H1 (cell line): Measurements from ENCODE around the gene APOM. TPM values are rescaled to one million over a fixed set of nuclear protein-coding genes. Genes with fewer than 3 reads are reported as not detected.

Source experiments
- CTBP2 ChIP-seq: IDR thresholded peaks from 2 replicates; pipeline ENCODE4 v1.7.0; 2011; ENCODE audit warnings: borderline replicate concordance, mild to moderate bottlenecking, moderate library complexity, mixed read lengths, low read length; ENCODE audit not compliant: insufficient read depth, insufficient read length
- CTCF ChIP-seq, 3 experiments: IDR thresholded peaks; 1 replicate in 2 of 3; 2 replicates in 1 of 3; pipeline versions ENCODE4 v1.5.1 to v1.6.1; 2011; ENCODE audit warnings: low read length in 3 of 3, mild to moderate bottlenecking in 3 of 3, inconsistent platforms in 2 of 3, low read depth in 1 of 3, moderate library complexity in 1 of 3; ENCODE audit not compliant: insufficient read depth in 1 of 3; ENCODE audit errors: control extremely low read depth in 1 of 3
- E2F6 ChIP-seq: IDR thresholded peaks from 2 replicates; pipeline ENCODE4 v1.6.1; 2012; ENCODE audit warnings: inconsistent platforms
- EGR1 ChIP-seq: IDR thresholded peaks from 2 replicates; pipeline ENCODE4 v1.6.1; 2011; ENCODE audit warnings: low read depth, low read length, borderline replicate concordance
- FOSL1 ChIP-seq: IDR thresholded peaks from 2 replicates; pipeline ENCODE4 v1.6.1; 2011; ENCODE audit warnings: mild to moderate bottlenecking, low read depth, low read length, moderate library complexity; ENCODE audit not compliant: insufficient read depth
- HDAC2 ChIP-seq, 2 experiments: fragments of 300-600 bp in 1 of 2; sonication (generic) in 1 of 2; IDR thresholded peaks; 2 replicates each; pipeline ENCODE4 v1.6.1; 2011 to 2012; ENCODE audit warnings: low read depth in 2 of 2, low read length in 2 of 2, mild to moderate bottlenecking in 2 of 2, moderate library complexity in 2 of 2, borderline replicate concordance in 1 of 2, inconsistent platforms in 1 of 2
- HDAC6 ChIP-seq: IDR thresholded peaks from one replicate; pipeline ENCODE4 v1.7.1; 2012; ENCODE audit warnings: low read depth, mild to moderate bottlenecking, inconsistent platforms, low read length, moderate library complexity
- KDM1A ChIP-seq: fragments of 200-600, 300-600 bp; sonication (generic); IDR thresholded peaks from 2 replicates; pipeline ENCODE4 v1.7.1; 2016; ENCODE audit warnings: mild to moderate bottlenecking, low read length, borderline replicate concordance
- KDM4A ChIP-seq: IDR thresholded peaks from one replicate; pipeline ENCODE4 v1.7.1; 2012; ENCODE audit warnings: low read depth, mild to moderate bottlenecking, moderate library complexity, low read length, inconsistent platforms; ENCODE audit not compliant: severe bottlenecking
- MAFK ChIP-seq: IDR thresholded peaks from 2 replicates; pipeline ENCODE4 v1.6.1; 2012; ENCODE audit warnings: low read depth, mild to moderate bottlenecking, improper control_type of control experiment, low read length
- SIX5 ChIP-seq: IDR thresholded peaks from 2 replicates; pipeline ENCODE4 v1.6.1; 2011; ENCODE audit warnings: mild to moderate bottlenecking, low read depth, low read length
- TBP ChIP-seq: IDR thresholded peaks from 2 replicates; pipeline ENCODE4 v1.6.1; 2011; ENCODE audit warnings: low read depth, low read length, improper control_type of control experiment
- TEAD4 ChIP-seq: IDR thresholded peaks from 2 replicates; pipeline ENCODE4 v1.6.1; 2012; ENCODE audit warnings: low read depth, low read length, inconsistent platforms, mixed read lengths
- polyA plus RNA-seq, 7 experiments: library from polyadenylated mRNA; depleted of rRNA in 3 of 7; stranded (reverse) in 5 of 7; unstranded in 2 of 7; fragments of >200 nt in 5 of 7; fragments of 200-250 nt in 2 of 7; gene quantifications; 1 replicate in 5 of 7; 2 replicates in 1 of 7; 4 replicates in 1 of 7; pipeline versions ENCODE4 v1.2.1 to v1.2.3, GENCODE V29; 2011 to 2013; ENCODE audit warnings: missing spikeins in 2 of 7, mixed read lengths in 2 of 7
- total RNA-seq: library from RNA; stranded (reverse); fragmentation: NEBNext Ultra II Directional; extraction: Animal tissue kit (Norgen Biotek cat#: 25700); gene quantifications from 2 replicates; pipeline ENCODE4 v1.2.1, GENCODE V29; 2021

APOM gene
- total and polyA plus RNA-seq, 2 of the 8 experiments (the other 6 are each of a cell fraction or from before 2014, with no cell fraction given) = 3.4 to 12.0 TPM

- TF ChIP-seq KDM1A = no peak
- no peak for TF ChIP-seq FOSL1
- no peak for TF ChIP-seq SIX5
- TF ChIP-seq CTCF (IDR thresholded peaks at IDR 0.05; ENCODE audit: control extremely low read depth in 1 of 3, insufficient read depth in 1 of 3, low read depth in 1 of 3, low read length in 3 of 3) = no peak
- peak; percentile 54; the same call in 1 of the 2 replicates for TF ChIP-seq TBP
- TF ChIP-seq HDAC2 (IDR thresholded peaks at IDR 0.05; ENCODE audit: borderline replicate concordance in 1 of 2, low read depth in 2 of 2, low read length in 2 of 2) = peak in 1 of 2 experiments; percentile 24; a peak in 1 of 4 replicates
- no peak for TF ChIP-seq CTBP2
- no peak for TF ChIP-seq MAFK
- no peak for TF ChIP-seq TEAD4
- no peak for TF ChIP-seq E2F6
- TF ChIP-seq EGR1 = peak; percentile 89
- TF ChIP-seq KDM4A = no peak
- TF ChIP-seq HDAC6 = no peak
Measured at GRCh38 chr6:31660381-31661261, 4.9 kb downstream of the APOM start, which contains the start of gene C6orf47 (continued).
